RWPE2 (cell line): Measurements from ENCODE around the gene SNTN.
"Not testable (repeated sequence)": the region's sequence is repeated elsewhere in the genome, so short reads cannot be mapped to it uniquely, and the experiment has no call there.

Experiments
- ATAC-seq: fragments of 200-7000 bp; cut with Tn5 transposase; 3 replicates; pipeline ENCODE4 v1.9.1; 2021; ENCODE audit warnings: low read depth
- DNase-seq: peaks from one replicate; pipeline ENCODE4 v3.0.0-alpha.2; 2020; ENCODE audit warnings: low spot score
- H3K27ac ChIP-seq: fragments of 450-650 bp; 2 replicates; pipeline ENCODE4 v1.5.1; 2017; ENCODE audit warnings: mild to moderate bottlenecking; ENCODE audit not compliant: poor library complexity, severe bottlenecking
- H3K27me3 ChIP-seq: fragments of 250-450 bp; sonication (Bioruptor Pico); 2 replicates; pipeline ENCODE4 v1.5.1; 2021; ENCODE audit warnings: mild to moderate bottlenecking, moderate library complexity; ENCODE audit not compliant: insufficient read depth, poor library complexity, severe bottlenecking
- H3K36me3 ChIP-seq: fragments of 250-450 bp; sonication (Bioruptor Pico); 2 replicates; pipeline ENCODE4 v1.5.1; 2020; ENCODE audit warnings: low read depth, mild to moderate bottlenecking, moderate library complexity
- H3K4me1 ChIP-seq: fragments of 250-450 bp; sonication (Bioruptor Pico); 2 replicates; pipeline ENCODE4 v1.5.1; 2021; ENCODE audit warnings: mild to moderate bottlenecking, moderate library complexity; ENCODE audit not compliant: insufficient read depth, poor library complexity, severe bottlenecking
- H3K4me3 ChIP-seq: fragments of 250-450 bp; sonication (Bioruptor Pico); 2 replicates; pipeline ENCODE4 v1.5.1; 2021; ENCODE audit warnings: mild to moderate bottlenecking, moderate library complexity; ENCODE audit not compliant: severe bottlenecking
- H3K9me3 ChIP-seq: fragments of 250-450 bp; sonication (Bioruptor Pico); 2 replicates; pipeline ENCODE4 v1.5.1; 2021; ENCODE audit warnings: mild to moderate bottlenecking, moderate library complexity; ENCODE audit not compliant: severe bottlenecking
- CTCF ChIP-seq: fragments of 450-650 bp; IDR thresholded peaks from one replicate; pipeline ENCODE4 v1.5.1; 2017; ENCODE audit warnings: mild to moderate bottlenecking, moderate library complexity; ENCODE audit not compliant: poor library complexity, severe bottlenecking

The SNTN gene

GRCh38 chr3:63639806-63640205 is 12.7 kb upstream of the SNTN start:
- no peak for ATAC-seq

GRCh38 chr3:63642488-63642887 is 10.0 kb upstream of the SNTN start:
- Histone ChIP-seq H3K27ac (no peak overlapping the region), H3K9me3 (no peaks in the 10 kb centered on the region), H3K27me3 (no peaks in the 10 kb centered on the region), H3K36me3 (no peaks in the 10 kb centered on the region), H3K4me3 (no peak overlapping the region), H3K4me1 (no peaks in the 10 kb centered on the region)
- TF ChIP-seq CTCF: no peak
- ATAC-seq (no peak; the same call in 2 of the 3 replicates), DNase-seq (no peak)

More at GRCh38 chr3:63639806-63640205, 12.7 kb upstream of the SNTN start:
- Histone ChIP-seq H3K4me1 (no peaks in the 10 kb centered on the region), H3K9me3 (no peaks in the 10 kb centered on the region), H3K36me3 (no peaks in the 10 kb centered on the region), H3K27ac (no peak overlapping the region), H3K27me3 (no peaks in the 10 kb centered on the region), H3K4me3 (no peak overlapping the region)
- TF ChIP-seq CTCF: no peak
- DNase-seq: no peak

- Histone ChIP-seq H3K9me3 (no peaks in the 10 kb centered on the region), H3K4me1 (no peaks in the 10 kb centered on the region), H3K4me3 (no peak overlapping the region), H3K36me3 (no peaks in the 10 kb centered on the region), H3K27ac (no peak overlapping the region), H3K27me3 (no peaks in the 10 kb centered on the region)
- no peak for TF ChIP-seq CTCF
- no peak for ATAC-seq
- no peak for DNase-seq
Measured at GRCh38 chr3:63644212-63644797, 8.2 kb upstream of the SNTN start.

GRCh38 chr3:63644928-63645781 is 7.3 kb upstream of the SNTN start:
- not testable (repeated sequence) for H3K4me3 ChIP-seq, DNase-seq, ATAC-seq

GRCh38 chr3:63654211-63654610 is 1.7 kb downstream of the SNTN start:
- Histone ChIP-seq H3K36me3 (no peaks in the 10 kb centered on the region), H3K9me3 (no peaks in the 10 kb centered on the region), H3K27ac (no peak overlapping the region), H3K4me1 (peaks cover 21% of the 10 kb centered on the region), H3K4me3 (no peak overlapping the region), H3K27me3 (no peaks in the 10 kb centered on the region)
- no peak for DNase-seq
- no peak for TF ChIP-seq CTCF
- no peak for ATAC-seq

More at GRCh38 chr3:63644928-63645781, 7.3 kb upstream of the SNTN start:
- H3K9me3 ChIP-seq, H3K4me1 ChIP-seq, H3K27me3 ChIP-seq, H3K36me3 ChIP-seq, H3K27ac ChIP-seq: not testable (repeated sequence)
